Gastrocnemius medialis (tissue), 4 donors: Measurements from ENCODE around the gene ADNP.

Experiments
- POLR2A ChIP-seq, 2 donors: fragments of 450-650 bp; IDR thresholded peaks; one replicate each; pipeline ENCODE4 v1.6.1; 2017; ENCODE audit warnings: antibody characterized with exemption in 2 of 2, mild to moderate bottlenecking in 2 of 2, moderate library complexity in 2 of 2
- TF ChIP-seq, protein P1 (sequence below), 5 experiments: fragments of 450-650 bp in 3 of 5; fragments of 200-600 bp in 2 of 5; sonication (generic) in 2 of 5; IDR thresholded peaks in 4 of 5; conservative IDR thresholded peaks in 1 of 5; 1 replicate in 4 of 5; 2 replicates in 1 of 5; pipeline ENCODE4 v1.5.1; 2016 to 2019; ENCODE audit warnings: antibody characterized with exemption in 5 of 5, mild to moderate bottlenecking in 3 of 5, moderate library complexity in 3 of 5

DNA sequence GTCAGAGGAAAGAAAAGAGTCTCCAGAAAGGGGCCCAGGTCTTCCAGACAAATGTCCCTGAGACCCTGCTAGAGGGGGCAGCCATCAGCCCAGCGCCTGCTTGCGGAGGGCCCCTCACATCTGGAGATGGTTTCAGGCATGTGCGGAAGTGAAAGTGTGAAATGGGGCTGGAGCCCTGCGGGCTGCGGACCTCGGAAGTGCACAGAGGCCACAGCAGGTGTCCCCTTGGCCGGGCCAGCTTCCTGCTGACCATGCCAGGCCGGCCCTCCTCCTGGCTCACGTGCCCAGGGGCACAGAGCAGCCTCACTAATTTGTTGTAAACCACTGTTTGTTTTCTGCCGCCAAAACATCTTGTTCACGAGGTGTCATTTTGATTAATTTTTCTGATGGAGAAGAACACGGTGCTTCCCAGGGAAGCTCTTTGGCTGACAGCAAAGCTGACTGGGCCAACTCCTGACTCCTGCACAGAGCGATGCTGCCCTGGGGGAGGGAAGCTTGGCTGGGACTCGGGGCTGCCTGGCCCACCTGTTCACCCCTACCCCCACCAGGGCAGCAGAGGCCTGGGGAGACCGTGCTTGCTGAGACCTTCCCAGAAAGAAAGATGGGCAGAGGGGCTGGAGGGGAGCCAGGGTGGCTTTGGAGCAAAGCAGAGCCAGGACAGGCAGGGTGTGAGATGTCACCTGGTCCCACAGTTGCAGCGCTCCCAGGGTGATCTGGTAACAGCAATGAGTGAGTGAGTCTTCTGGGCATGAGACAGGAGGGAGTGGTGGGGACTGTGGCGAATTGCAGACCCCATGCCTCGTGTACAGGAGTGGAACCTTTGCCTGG is 82.2 kb downstream of the ADNP start:
- no peak for TF ChIP-seq POLR2A (IDR thresholded peaks at IDR 0.05)
- TF ChIP-seq, protein P1, sequence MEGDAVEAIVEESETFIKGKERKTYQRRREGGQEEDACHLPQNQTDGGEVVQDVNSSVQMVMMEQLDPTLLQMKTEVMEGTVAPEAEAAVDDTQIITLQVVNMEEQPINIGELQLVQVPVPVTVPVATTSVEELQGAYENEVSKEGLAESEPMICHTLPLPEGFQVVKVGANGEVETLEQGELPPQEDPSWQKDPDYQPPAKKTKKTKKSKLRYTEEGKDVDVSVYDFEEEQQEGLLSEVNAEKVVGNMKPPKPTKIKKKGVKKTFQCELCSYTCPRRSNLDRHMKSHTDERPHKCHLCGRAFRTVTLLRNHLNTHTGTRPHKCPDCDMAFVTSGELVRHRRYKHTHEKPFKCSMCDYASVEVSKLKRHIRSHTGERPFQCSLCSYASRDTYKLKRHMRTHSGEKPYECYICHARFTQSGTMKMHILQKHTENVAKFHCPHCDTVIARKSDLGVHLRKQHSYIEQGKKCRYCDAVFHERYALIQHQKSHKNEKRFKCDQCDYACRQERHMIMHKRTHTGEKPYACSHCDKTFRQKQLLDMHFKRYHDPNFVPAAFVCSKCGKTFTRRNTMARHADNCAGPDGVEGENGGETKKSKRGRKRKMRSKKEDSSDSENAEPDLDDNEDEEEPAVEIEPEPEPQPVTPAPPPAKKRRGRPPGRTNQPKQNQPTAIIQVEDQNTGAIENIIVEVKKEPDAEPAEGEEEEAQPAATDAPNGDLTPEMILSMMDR (IDR thresholded peaks at IDR 0.05 in 4 of 5, conservative IDR thresholded peaks at IDR 0.05 in 1 of 5) = no peak
